IPS-NIHi7 (cell line): ENCODE results near the gene KCNJ12.
"Not testable (repeated sequence)": the region's sequence is repeated elsewhere in the genome, so short reads cannot be mapped to it uniquely, and the experiment has no call there.

ENCODE experiments used
- DNase-seq: peaks from one replicate; pipeline ENCODE4 v3.0.0; 2012; ENCODE audit warnings: mixed read lengths; ENCODE audit errors: extremely low spot score

KCNJ12 gene

DNA sequence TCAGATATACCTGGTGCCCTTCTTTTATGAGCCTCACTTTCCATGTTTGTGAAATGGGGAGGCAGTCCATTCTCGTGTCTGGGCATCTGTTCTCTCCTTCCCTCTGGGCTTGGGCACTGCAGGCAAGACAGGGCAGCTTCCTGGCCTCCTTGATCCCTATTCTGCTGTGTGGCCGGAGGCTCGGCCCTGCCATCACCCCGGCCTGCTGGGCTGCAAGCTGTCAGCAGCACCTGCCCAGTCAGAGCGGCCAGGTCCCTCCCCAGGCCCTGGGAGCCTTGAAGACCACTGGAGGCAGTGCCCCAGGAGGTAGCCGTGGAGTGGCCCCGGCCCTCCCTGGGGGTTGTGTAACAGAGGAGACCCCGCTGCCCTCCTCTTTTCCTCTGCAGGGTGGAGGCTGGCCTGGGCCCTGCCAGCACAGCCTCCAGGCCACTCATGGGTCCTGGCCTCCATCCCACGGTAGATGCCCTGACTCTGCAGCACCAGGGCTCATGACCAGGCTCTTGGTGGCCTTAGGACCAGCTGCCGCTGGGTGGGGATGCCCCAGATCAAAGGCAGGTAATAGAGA is 9.2 kb downstream of the KCNJ12 start:
- no peak for DNase-seq

DNA sequence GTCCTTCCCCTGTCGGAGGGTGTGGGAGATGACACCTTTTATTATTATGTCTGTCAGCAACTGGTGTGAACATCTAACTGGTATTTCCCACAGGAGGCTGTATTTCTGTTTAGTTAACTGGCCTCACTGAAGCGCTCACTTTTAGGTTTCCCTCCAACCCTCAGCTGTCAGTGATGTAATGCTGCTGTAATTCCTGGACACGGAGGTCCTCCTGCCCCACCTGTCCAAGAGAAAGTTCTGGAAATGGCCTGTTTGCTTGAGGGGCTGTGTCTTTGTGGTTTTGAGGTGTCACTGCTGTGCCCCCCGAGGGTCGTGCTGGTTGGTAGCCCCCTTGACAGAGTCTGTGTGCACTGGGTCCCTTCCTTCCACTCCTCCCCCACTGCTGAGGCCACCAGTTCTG is 11.5 kb downstream of the KCNJ12 start:
- DNase-seq = no peak

DNA sequence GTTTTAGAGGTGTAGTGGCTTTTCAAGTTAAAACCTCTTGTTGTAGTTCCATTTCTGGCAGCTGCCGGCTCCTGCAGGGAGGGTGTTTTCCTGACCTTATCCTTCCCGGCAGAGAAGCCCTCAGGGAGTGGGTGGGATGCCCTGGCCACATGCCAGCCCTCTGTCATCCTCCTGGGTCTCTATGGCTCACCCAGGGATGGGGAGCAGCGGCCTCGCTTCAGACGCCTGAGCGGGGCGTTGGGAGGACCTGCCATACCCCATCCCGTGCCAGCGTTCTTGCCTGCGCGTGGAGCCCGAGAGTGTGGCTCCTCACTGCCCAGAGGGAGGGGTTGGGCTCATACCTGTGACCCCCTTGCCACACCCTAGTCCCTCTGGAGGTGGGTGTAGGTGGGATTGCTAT is 11.9 kb downstream of the KCNJ12 start:
- no peak for DNase-seq

DNA sequence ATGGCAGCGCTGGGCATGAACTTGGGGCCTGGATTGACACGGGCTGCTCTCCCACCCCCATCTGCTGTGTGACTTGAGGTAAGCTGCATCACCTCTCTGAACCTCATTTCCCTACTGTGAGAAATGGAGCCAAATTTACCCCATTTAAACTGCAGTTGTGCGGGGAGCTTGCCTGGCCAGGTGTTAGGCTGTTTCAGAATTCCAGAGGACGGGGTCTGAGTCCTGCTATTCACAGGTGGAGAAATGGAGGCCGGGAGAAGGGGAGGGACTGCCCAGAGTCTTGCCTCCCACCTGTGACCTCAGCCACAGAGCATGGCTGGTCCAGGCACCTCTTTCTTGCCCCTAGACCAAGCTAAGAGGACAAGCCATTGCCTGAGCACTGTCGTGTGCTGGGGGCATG is 12.8 kb downstream of the KCNJ12 start:
- DNase-seq = no peak

DNA sequence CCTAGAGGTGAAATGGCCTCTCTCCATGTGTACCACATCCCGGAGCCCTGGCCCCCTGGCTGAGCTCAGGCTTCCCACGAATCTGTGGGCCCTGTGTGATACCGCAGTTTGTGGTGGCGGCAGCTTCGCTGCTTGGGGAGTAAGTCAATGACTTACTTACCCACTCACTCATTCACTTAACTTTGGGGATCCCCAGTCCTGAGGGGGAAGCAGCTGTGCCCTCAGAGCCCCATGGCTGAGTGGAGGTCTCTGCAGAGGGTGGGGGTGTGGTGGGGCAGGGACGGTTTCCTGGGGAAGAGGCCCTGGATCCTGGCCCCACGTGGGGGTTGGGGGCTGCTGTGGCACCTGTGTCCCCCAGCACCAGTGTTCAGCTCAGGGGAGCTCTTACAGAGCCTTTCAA is 13.2 kb downstream of the KCNJ12 start:
- no peak for DNase-seq

DNA sequence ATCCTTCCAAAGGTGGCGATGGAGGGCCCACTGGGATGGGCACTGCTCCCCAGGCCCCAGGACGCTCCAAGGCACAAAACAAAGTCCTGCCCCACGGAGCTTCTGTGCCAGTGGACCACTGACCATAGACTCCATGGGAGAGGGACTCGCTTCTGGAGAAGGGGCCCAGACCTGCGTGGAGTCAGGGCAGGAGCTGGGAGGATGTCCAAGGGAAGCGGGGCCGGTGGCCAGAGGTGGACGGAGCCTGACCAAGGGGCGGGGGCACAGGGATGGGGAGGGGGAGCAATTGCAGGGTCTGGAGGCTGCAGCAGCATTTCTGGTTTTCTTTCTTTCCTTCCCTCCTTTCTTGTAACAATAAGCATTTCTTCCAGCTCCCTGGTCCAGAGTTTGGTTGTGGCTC is 14.1 kb downstream of the KCNJ12 start:
- DNase-seq = no peak

DNA sequence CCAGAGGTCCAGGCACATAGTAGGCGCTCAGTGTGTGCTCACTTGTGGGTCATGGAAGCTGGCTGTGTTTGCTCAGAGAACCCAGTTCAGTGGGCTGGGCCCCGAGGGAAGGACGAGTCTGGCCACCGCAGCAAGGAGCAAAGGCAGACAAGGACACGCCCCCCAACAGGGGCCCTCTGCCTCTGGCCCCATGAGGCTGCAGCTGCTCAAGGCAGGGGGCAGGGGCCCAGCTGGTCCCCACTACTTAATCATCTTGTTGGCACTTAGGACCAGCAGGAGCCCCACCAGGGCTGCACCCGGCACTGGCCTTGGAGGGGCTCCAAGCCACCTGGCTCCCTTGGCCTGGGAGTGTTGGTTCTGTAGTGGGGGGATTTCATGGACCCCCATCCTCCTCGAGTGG is 16.1 kb downstream of the KCNJ12 start:
- DNase-seq = no peak

DNA sequence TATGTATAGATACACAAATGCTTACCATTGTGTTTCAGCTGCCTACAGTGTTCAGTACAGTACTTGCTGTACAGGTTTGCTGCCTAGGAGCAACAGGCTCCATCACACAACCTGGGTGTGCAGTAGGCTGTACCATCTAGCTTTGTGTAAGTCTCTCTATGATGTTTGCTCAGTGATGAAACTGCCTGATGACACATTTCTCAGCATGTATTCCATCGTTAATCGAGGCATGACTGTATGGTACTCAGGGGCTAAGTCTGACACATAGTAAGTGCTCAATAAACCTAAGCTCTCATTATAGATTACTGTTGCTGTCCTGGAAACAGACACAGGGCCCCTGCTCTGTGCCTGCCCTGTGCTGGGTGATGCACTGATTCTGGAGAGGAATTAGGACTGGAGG is 18.1 kb downstream of the KCNJ12 start:
- no peak for DNase-seq

DNA sequence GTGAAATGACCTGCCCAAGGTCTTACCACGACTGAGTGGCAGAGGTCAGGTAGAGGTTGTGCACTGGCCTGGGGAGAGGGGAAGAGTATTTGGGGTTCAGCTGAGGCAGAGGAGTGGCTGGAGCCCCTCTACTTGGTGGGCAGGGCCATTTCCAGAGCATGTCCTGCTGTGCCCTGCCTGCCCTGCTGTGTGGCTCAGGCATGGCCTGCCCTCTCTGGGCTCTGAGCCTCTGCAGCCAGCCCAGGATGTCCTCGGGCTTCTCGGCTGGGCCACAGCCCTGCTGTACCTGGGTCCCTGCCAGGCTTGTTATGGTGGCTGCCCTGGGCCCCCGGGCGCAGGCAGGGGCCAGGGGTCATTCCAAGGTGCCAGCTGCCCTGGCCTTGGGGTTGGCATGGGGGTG is 19.6 kb downstream of the KCNJ12 start:
- DNase-seq = no peak

DNA sequence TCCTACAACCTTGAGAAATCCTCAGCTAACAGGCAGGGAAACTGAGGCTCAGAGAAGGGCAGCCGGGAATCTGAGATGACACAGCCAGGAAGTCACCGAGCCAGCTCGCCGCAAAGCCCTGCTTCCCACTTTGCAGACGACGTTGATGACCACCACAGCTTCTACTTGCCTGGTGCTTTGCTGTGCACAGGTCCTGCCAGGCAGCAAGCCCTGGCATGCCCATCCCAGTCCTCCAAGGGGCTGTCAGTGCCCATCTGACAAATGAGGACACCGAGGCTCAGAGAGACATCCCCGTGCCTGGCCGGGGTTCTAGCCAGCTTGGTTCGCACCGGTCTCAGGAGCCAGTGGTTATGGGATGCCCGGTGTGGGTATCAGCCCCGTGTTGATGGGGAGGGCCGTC is 20.1 kb downstream of the KCNJ12 start:
- DNase-seq = no peak

DNA sequence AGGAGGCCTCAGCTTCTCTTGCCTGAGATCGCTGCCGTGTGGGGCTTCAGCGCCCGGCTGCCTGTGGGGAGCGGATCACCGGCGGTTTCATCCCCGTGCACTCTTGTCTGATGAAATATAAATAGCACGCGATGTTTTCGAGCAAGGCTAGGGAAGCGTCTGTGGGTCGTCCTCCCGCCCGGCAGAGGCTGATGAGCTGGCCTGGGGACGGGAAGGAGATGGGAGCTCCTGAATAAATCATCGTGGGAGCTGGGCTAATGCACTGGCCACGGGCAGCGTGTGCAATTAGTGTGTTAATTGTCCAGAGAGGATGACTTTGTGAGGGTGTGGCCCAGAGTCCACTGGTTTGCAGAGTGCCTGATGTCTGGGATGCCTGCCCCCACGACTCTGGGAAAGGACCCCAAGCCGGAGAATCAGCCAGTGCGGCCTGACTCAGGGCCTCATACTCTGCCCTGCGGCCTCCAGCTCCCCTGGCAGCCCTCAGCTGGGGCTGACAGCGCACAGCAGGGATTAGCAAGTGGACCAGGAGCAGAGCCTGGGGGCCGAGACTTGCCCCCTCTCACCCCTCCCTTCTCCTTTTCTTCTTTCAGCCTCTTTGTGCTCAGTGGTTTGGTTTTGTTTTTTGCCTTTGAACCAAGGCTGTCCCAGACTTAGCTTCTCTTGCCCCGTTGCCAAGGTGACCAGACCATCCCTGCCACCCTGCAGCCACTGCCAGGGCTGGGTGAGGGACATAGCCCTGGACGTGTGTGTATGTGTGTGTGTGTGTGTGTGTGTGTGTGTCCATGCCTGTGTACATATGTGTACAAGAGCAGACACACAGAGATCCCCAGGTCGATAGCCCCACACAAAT is 21.4 kb downstream of the KCNJ12 start:
- DNase-seq = no peak

DNA sequence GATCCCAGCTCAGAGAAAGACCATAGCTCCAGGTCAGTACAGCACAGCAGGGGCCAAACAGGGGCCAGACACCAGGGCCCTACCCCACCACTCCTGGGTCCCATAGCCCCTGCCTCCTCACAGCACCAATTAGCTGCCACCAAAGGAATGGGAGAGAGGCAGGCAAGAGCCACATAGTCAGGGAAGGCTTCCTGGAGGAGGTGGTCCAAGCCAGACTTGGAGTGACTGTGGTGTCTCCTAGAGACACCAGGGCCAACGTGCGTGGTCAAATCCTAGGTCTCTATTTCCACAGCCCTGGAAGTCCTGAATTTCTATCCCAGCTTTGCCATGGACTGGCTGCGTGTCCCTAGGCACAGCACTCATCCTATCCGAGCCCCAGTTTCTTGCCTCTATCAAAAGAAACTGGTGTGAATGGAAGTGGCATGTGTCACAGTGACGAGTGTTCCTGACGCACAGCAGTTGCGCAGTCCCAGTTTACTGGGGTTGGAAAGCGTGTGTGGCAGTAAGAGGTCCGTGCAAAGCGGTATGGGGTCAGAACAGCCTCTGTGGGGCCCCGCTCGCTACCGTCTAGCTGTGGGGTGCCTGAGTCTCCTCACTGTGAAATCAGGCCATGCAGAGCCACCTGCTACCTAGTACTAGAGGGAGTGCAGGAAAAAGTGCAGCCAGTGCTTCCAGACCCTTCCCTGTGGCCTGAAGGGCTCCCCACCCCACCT is 23.5 kb downstream of the KCNJ12 start:
- DNase-seq = no peak

DNA sequence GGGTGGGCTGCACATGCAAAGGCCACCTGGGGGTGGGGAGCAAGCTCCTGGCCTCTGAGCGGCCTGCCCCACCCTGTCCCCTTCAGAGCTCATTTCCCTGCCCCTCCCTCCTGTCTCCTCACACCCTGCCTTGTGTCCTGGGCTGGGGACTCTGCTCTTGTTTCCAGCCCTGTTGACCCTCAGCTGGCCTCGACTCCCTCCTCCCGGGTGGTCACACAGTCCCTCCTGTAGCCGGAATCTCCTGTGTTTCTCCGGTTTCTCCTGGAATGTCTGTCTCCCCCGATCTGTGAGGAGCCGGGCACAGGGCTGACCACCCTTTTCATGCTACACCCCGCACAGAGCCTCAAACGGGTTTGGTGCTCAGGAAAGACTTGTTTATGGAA is 24.0 kb downstream of the KCNJ12 start:
- not testable (repeated sequence) for DNase-seq

DNA sequence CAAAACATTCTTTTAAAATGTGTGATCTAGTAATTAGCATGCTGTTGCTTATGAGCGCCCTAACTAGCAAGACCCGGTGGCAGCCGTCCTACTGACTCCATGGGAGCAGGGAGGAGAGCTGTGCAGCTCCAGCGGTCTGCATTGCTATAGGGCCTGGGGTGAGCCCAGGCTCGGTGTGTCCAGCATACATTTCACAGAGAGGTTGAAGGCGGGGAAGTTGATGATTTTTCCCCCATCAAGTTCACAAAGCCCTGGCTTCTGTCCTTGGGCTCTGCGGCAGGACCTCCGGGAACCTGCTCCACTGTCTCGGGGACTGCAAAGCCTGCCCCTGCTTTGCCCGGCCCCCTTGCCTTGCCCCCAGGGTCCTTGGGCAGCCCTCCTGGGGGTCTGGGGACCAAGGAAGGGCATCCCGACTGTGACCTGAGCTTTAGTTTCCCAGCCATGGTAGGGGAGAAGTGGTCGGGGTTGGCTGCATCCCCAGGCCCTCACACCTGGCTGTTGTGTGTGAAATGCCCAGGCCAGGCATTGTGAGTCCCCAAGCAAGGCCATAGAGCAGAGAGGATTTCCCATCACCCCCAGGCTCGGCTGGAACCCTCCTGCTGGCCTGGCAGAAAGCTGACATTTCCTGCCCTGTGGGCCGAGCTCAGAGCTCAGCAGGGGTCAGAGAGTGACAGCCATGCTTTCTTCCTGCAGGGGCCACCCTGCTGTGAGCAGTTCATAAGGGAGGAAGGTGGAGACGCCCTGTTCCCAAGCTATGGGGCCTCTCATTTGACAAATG is 24.8 kb downstream of the KCNJ12 start:
- peak; percentile 40 for DNase-seq

DNA sequence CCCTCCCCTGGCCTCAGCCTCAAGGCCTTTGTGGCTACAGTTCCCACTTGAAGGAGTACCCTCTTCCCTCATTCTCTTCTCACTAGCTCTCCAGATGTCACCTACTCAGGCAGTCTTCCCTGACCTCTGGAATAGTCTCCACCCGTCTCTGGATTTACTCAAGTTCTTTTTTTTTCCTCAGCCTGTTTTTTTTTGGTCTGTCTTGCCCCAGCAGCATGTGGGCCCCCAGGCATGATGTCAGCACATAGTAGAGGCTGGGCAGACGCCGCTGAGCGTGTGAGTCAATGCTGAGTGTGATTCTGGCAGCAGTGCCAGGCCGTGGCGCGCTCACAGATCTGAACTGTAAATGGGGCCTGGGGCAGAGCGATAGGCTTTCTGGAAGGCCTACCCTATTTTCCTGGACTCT is 26.0 kb downstream of the KCNJ12 start:
- not testable (repeated sequence) for DNase-seq

DNA sequence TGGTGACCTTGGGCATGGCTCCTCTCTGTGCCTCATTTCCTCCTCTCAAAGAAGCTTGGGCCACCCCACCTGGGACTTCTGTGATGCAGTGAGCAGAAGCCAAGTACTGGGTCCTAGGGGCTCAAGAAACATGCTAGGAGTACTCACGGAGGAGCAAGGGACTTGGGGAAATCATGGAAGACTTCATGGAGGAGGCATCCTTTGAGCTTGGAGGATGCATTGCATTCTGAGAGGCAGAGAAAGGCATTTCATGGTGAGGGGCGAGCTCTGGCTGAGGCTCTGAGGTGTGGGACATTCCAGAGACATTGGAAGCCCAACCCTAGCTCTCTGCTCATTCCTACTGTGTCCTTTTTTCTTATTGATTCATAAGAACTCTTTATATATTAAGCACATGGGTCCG is 26.8 kb downstream of the KCNJ12 start:
- not testable (repeated sequence) for DNase-seq

DNA sequence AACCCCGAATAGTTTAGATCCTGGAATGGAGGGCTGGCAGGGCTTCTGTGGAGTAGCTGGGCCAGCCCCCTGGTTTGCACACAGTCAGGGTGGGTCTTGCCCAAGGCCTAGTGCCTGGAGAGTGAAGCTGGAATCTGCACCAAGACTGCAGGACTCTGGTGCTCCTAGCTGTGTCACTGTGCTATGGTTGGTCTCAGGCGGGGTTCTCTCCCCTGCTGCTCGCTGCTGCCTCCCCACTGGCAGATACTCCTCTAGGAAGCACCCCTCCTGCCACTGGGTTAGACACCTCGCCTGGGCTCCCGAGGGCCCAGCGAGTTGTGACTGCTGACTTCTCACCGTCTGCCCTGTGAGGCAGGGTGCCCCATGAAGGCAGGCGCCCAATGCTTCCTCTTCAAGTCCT is 27.9 kb downstream of the KCNJ12 start:
- DNase-seq = not testable (repeated sequence)

DNA sequence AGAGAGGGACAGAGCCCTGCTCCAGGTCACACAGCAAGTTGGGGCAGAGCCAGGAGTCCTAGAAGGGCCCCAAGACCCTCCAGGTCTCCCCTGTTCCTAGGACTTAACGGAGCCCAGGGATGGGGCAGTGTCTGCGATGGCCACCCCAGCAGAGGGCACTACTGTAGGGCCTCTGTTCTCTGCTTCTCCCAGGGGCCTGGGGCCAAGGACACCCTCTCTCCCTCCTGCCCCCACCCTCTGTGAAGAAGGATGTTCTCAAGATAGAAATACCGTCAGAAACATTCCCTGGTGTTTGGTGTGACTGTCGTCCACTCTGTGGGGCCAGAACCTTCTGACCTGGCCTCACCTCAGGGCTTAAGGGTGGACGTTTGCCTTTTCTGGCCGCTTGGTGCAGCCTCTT is 28.4 kb downstream of the KCNJ12 start:
- not testable (repeated sequence) for DNase-seq

DNA sequence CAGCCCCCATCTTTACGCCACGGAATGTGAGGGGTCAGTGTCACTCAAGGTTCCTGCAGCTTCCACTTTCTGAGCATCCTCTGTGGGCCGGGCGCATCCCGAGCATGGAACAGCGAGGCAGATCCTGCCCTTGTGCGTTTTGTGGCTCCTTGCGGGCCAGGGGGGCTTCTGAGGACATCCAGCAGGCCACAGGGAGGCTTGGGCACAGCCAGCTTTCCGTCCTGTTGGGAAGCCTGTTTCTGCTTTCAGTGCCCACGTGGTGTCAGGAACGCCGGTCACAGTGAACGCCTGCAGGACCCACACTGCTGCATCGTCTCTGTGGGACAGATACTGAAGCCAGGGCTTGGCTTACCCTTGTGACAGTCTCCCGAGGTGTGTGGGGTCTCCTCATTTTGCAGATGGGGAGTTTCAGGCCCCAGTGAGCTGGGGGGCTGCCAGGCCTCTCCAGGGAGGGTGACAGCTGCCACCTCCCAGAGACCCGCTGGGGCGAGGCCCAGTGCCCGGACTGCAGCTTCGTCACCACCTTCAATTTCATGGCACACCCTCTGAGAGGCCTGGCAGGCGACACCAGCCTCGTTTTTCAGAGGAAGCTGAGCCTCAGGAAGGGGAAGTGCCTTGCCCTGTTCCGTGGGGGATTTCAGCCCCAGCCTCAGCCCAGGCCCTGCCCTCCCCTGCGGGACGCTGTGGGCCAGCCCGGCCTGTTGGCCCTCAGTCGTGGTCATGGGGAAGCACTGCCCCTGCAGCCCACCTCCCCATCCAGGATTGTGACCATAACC is 29.0 kb downstream of the KCNJ12 start:
- not testable (repeated sequence) for DNase-seq

DNA sequence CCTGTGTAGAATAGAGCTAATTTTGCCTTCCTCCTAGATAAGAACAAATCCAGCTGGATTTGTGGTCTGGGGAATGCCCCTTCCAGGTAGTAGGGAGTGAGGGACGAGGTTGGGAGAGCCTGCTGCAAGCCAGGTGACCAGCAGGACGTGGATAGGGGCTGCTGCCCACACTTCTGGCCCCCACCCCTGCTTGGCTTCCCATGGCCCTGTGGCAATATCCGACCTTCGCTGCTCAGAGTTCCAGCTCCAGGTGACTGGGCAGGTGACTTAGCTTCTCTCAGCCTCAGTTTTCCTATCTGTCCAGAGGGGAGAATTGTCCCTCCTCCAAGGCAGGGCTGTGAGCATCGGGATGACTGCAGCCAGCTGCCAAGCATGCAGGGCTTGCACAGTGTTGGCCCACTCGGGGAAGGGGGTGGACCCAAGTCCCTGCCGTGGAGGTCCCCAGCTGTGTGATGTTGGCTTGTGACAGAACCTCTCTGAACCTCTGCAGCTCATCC is 29.8 kb downstream of the KCNJ12 start:
- not testable (repeated sequence) for DNase-seq
